Suprapubic skin (tissue), 4 donors: ENCODE results near the gene MRPL10. TPM values are rescaled to one million over a fixed set of nuclear protein-coding genes. Genes with fewer than 3 reads are reported as not detected.

Source experiments
- DNase-seq, 2 donors: peaks; one replicate each; pipeline ENCODE4 v3.0.0-alpha.2; 2019; ENCODE audit warnings: low spot score in 2 of 2
- H3K27ac ChIP-seq: fragments of 200-600 bp; sonication (generic); one replicate; pipeline ENCODE4 v1.5.1; 2019
- H3K27me3 ChIP-seq: fragments of 200-600 bp; sonication (generic); one replicate; pipeline ENCODE4 v1.5.1; 2019
- H3K36me3 ChIP-seq: fragments of 200-600 bp; sonication (generic); one replicate; pipeline ENCODE4 v1.5.1; 2019
- H3K4me1 ChIP-seq: fragments of 200-600 bp; sonication (generic); one replicate; pipeline ENCODE4 v1.5.1; 2019
- H3K4me3 ChIP-seq: fragments of 200-600 bp; sonication (generic); one replicate; pipeline ENCODE4 v1.5.1; 2019; ENCODE audit warnings: mild to moderate bottlenecking
- H3K9me3 ChIP-seq: fragments of 200-600 bp; sonication (generic); one replicate; pipeline ENCODE4 v1.5.1; 2019
- CTCF ChIP-seq, 2 donors: fragments of 200-600 bp in 1 of 2; fragments of 450-650 bp in 1 of 2; sonication (generic) in 1 of 2; IDR thresholded peaks; one replicate each; pipeline ENCODE4 v1.5.1; 2016 to 2019; ENCODE audit warnings: antibody characterized with exemption in 2 of 2, mild to moderate bottlenecking in 1 of 2, moderate library complexity in 1 of 2
- EP300 ChIP-seq: sonication (generic); formaldehyde crosslinking; IDR thresholded peaks from one replicate; pipeline ENCODE4 v1.6.1; 2017; ENCODE audit warnings: antibody characterized with exemption
- POLR2A ChIP-seq, 2 donors: fragments of 450-650 bp; IDR thresholded peaks; one replicate each; pipeline ENCODE4 v1.6.1; 2017; ENCODE audit warnings: antibody characterized with exemption in 2 of 2, mild to moderate bottlenecking in 2 of 2, moderate library complexity in 2 of 2
- POLR2AphosphoS5 ChIP-seq, 3 donors: sonication (generic); formaldehyde crosslinking; IDR thresholded peaks; one replicate each; pipeline ENCODE4 v1.6.1; 2017; ENCODE audit warnings: antibody characterized with exemption in 3 of 3
- WGBS: methylation state at CpG from one replicate; pipeline ENCODE4 v1.1.5; 2018; 5-methylcytosine and 5-hydroxymethylcytosine counted together
- total RNA-seq, 4 donors: library from RNA; depleted of rRNA; stranded (reverse); fragments of >200 nt; gene quantifications; one replicate each; pipeline ENCODE4 v1.1.0, GENCODE V29; 2016

MRPL10 gene
- total RNA-seq, 4 donors from 2014 or later, result 27.7 to 33.8 (median 31.2) TPM

- Histone ChIP-seq H3K4me1 (peaks cover 22% of the 10 kb centered on the region), H3K9me3 (no peaks in the 10 kb centered on the region), H3K27ac (no peak overlapping the region), H3K4me3 (no peak overlapping the region), H3K36me3 (peaks cover 37% of the 10 kb centered on the region), H3K27me3 (no peaks in the 10 kb centered on the region)
- no CpG with 5 or more reads among the region's 6 CpGs for WGBS
- no peak for DNase-seq
- TF ChIP-seq EP300 (no peak), POLR2A (IDR thresholded peaks at IDR 0.05) (no peak), POLR2AphosphoS5 (IDR thresholded peaks at IDR 0.05) (no peak), CTCF (IDR thresholded peaks at IDR 0.05) (no peak)
These were observed 5.3 kb upstream of the MRPL10 start for GRCh38 chr17:47836601-47837000.

GRCh38 chr17:47834756-47835155 lies 3.4 kb upstream of the MRPL10 start:
- Histone ChIP-seq H3K9me3 (no peaks in the 10 kb centered on the region), H3K36me3 (peaks cover 37% of the 10 kb centered on the region), H3K27ac (no peak overlapping the region), H3K27me3 (no peaks in the 10 kb centered on the region), H3K4me1 (peaks cover 24% of the 10 kb centered on the region), H3K4me3 (no peak overlapping the region)
- TF ChIP-seq POLR2A (IDR thresholded peaks at IDR 0.05), result no peak
- no peak for TF ChIP-seq POLR2AphosphoS5 (IDR thresholded peaks at IDR 0.05)
- TF ChIP-seq EP300, result no peak
- TF ChIP-seq CTCF (IDR thresholded peaks at IDR 0.05), result no peak
- 55% methylated on average over 5 of the region's 5 CpGs for WGBS
- no peak for DNase-seq

- peaks cover 34% of the 10 kb centered on the region for H3K36me3 ChIP-seq
- no peak for TF ChIP-seq POLR2AphosphoS5 (IDR thresholded peaks at IDR 0.05)
- no peak overlapping the region for H3K27ac ChIP-seq
- DNase-seq, result no peak
- H3K4me1 ChIP-seq, result peaks cover 25% of the 10 kb centered on the region
- peak overlapping the region; percentile 82 for H3K4me3 ChIP-seq
- H3K9me3 ChIP-seq, result no peaks in the 10 kb centered on the region
- WGBS, result 12% methylated on average over 7 of the region's 7 CpGs
- no peaks in the 10 kb centered on the region for H3K27me3 ChIP-seq
These were observed 590 bp upstream of the MRPL10 start for GRCh38 chr17:47831934-47832327.

- Histone ChIP-seq H3K27me3 (no peaks in the 10 kb centered on the region), H3K4me1 (peaks cover 25% of the 10 kb centered on the region), H3K9me3 (no peaks in the 10 kb centered on the region), H3K4me3 (peak overlapping the region; percentile 82), H3K27ac (peak overlapping the region; percentile 81), H3K36me3 (peaks cover 34% of the 10 kb centered on the region)
- whole genome bisulfite sequencing, result 73% methylated on average over 18 of the region's 18 CpGs
- TF ChIP-seq EP300, result no peak
- no peak for TF ChIP-seq POLR2AphosphoS5 (IDR thresholded peaks at IDR 0.05)
- TF ChIP-seq CTCF (IDR thresholded peaks at IDR 0.05), result no peak
- DNase-seq, result no peak
These were observed 842 bp downstream of the MRPL10 start for GRCh38 chr17:47830396-47831002.

- H3K27me3 ChIP-seq, result no peaks in the 10 kb centered on the region
- H3K4me3 ChIP-seq, result no peak overlapping the region
- no peak overlapping the region for H3K27ac ChIP-seq
- H3K4me1 ChIP-seq, result peaks cover 25% of the 10 kb centered on the region
- no peaks in the 10 kb centered on the region for H3K9me3 ChIP-seq
- no peak for DNase-seq
- no peak for TF ChIP-seq POLR2AphosphoS5 (IDR thresholded peaks at IDR 0.05)
- TF ChIP-seq EP300, result no peak
- no peak for TF ChIP-seq POLR2A (IDR thresholded peaks at IDR 0.05)
- no peak for TF ChIP-seq CTCF (IDR thresholded peaks at IDR 0.05)
- whole genome bisulfite sequencing, result 89% methylated on average over 3 of the region's 3 CpGs
- H3K36me3 ChIP-seq, result peaks cover 38% of the 10 kb centered on the region
These were observed 1.5 kb downstream of the MRPL10 start for GRCh38 chr17:47829870-47830269.

GRCh38 chr17:47823519-47823918 lies 7.8 kb downstream of the MRPL10 start:
- H3K4me1 ChIP-seq, result peaks cover 23% of the 10 kb centered on the region
- H3K27me3 ChIP-seq, result no peaks in the 10 kb centered on the region
- 82% methylated on average over 4 of the region's 4 CpGs for WGBS
- TF ChIP-seq CTCF (IDR thresholded peaks at IDR 0.05) (no peak), POLR2A (IDR thresholded peaks at IDR 0.05) (no peak), POLR2AphosphoS5 (IDR thresholded peaks at IDR 0.05) (no peak), EP300 (no peak)
- H3K9me3 ChIP-seq, result no peaks in the 10 kb centered on the region
- no peak overlapping the region for H3K4me3 ChIP-seq
- no peak for DNase-seq
- peaks cover 58% of the 10 kb centered on the region for H3K36me3 ChIP-seq
- no peak overlapping the region for H3K27ac ChIP-seq
